SK-N-SH (cell line): Measurements from ENCODE around the gene SPATA24. TPM values are rescaled to one million over a fixed set of nuclear protein-coding genes. Genes with fewer than 3 reads are reported as not detected.

ENCODE experiments used
- CTCF ChIA-PET: fragments of 300-600, 350-600 bp; formaldehyde crosslinking; extraction: SDS; loops from one replicate; lab custom pipeline; 2021; lab: Yijun Ruan, JAX
- POLR2A ChIA-PET: fragments of 350-600 bp; sonication (Branson Sonifier 250); formaldehyde crosslinking; extraction: SDS; loops from one replicate; lab custom pipeline; 2020; ENCODE audit warnings: antibody characterized with exemption, inconsistent platforms; lab: Yijun Ruan, JAX
- DNase-seq: peaks from one replicate; pipeline ENCODE4 v3.0.0; 2012
- H2AFZ ChIP-seq: fragments of 200-600 bp; sonication (generic); 2 replicates; pipeline ENCODE4 v1.8.1; 2016; ENCODE audit warnings: antibody characterized with exemption, mild to moderate bottlenecking, low read depth
- H3F3A ChIP-seq: fragments of 200-600 bp; sonication (generic); replicated peaks from 2 replicates; pipeline ENCODE3; 2016; ENCODE audit warnings: antibody characterized with exemption, mild to moderate bottlenecking; ENCODE audit not compliant: insufficient read depth
- H3K27ac ChIP-seq, 2 experiments: fragments of 200-500 bp in 1 of 2; fragments of 200-600 bp in 1 of 2; sonication (Bioruptor generic) in 1 of 2; sonication (generic), shearing (Covaris generic) in 1 of 2; 2 replicates each; pipeline versions ENCODE4 v1.5.1 to v1.6.1; 2014 to 2016; ENCODE audit warnings: low read depth in 2 of 2, inconsistent platforms in 1 of 2, low read length in 1 of 2, mild to moderate bottlenecking in 1 of 2, mixed read lengths in 1 of 2
- H3K27me3 ChIP-seq: fragments of 200-600 bp; sonication (generic), shearing (Covaris generic); 2 replicates; pipeline ENCODE4 v1.6.1; 2016; ENCODE audit warnings: mixed run types; ENCODE audit not compliant: insufficient read depth
- H3K36me3 ChIP-seq, 2 experiments: fragments of 200-500 bp in 1 of 2; fragments of 200-600 bp in 1 of 2; sonication (Bioruptor generic) in 1 of 2; sonication (generic) in 1 of 2; replicated peaks in 1 of 2; 2 replicates each; pipeline versions ENCODE3 to v1.5.1; 2014 to 2016; ENCODE audit warnings: low read length in 1 of 2, mild to moderate bottlenecking in 1 of 2; ENCODE audit not compliant: insufficient read depth in 2 of 2, control insufficient read depth in 1 of 2
- H3K4me1 ChIP-seq, 2 experiments: fragments of 200-500 bp in 1 of 2; fragments of 200-600 bp in 1 of 2; sonication (Bioruptor generic) in 1 of 2; sonication (generic), shearing (Covaris generic) in 1 of 2; 2 replicates each; pipeline versions ENCODE4 v1.5.1 to v1.6.1; 2014 to 2016; ENCODE audit warnings: low read depth in 1 of 2, low read length in 1 of 2, mixed run types in 1 of 2; ENCODE audit not compliant: insufficient read depth in 2 of 2, control insufficient read depth in 1 of 2
- H3K4me2 ChIP-seq: fragments of 200-600 bp; sonication (generic), shearing (Covaris generic); 2 replicates; pipeline ENCODE4 v1.6.1; 2017; ENCODE audit warnings: mixed run types
- H3K4me3 ChIP-seq, 2 experiments: fragments of 200-500 bp in 1 of 2; fragments of 200-600 bp in 1 of 2; sonication (Bioruptor generic) in 1 of 2; sonication (generic), shearing (Covaris generic) in 1 of 2; 2 replicates each; pipeline versions ENCODE4 v1.5.1 to v1.8.1; 2014 to 2016; ENCODE audit warnings: low read depth in 2 of 2, inconsistent platforms in 1 of 2, low read length in 1 of 2, mild to moderate bottlenecking in 1 of 2, mixed read lengths in 1 of 2, moderate library complexity in 1 of 2
- H3K79me2 ChIP-seq: fragments of 200-600 bp; sonication (generic); 2 replicates; pipeline ENCODE4 v1.8.1; 2017; ENCODE audit warnings: mild to moderate bottlenecking; ENCODE audit not compliant: insufficient read depth
- H3K9ac ChIP-seq: fragments of 200-600 bp; sonication (generic); 2 replicates; pipeline ENCODE4 v1.6.1; 2017; ENCODE audit warnings: mixed run types
- H3K9me2 ChIP-seq: fragments of 200-600 bp; sonication (generic); 2 replicates; pipeline ENCODE4 v1.6.1; 2017; ENCODE audit warnings: mixed run types
- H3K9me3 ChIP-seq: fragments of 200-600 bp; sonication (generic); 2 replicates; pipeline ENCODE4 v1.6.1; 2017; ENCODE audit warnings: mixed run types, mild to moderate bottlenecking, moderate library complexity
- H4K20me1 ChIP-seq: fragments of 200-600 bp; sonication (generic); 2 replicates; pipeline ENCODE4 v1.6.1; 2017; ENCODE audit warnings: mild to moderate bottlenecking, mixed run types; ENCODE audit not compliant: insufficient read depth
- EP300 ChIP-seq, 2 experiments: IDR thresholded peaks; 2 replicates each; pipeline versions ENCODE4 v1.4.0 to v1.6.1; 2012; ENCODE audit warnings: borderline replicate concordance in 1 of 2, low read depth in 1 of 2, low read length in 1 of 2
- FOXJ3 ChIP-seq: sonication (generic); formaldehyde crosslinking; IDR thresholded peaks from 2 replicates; pipeline ENCODE4 v1.5.1; 2020; ENCODE audit warnings: mild to moderate bottlenecking, missing genetic modification reagents
- GABPA ChIP-seq: IDR thresholded peaks from 2 replicates; pipeline ENCODE4 v1.4.0; 2012; ENCODE audit warnings: low read depth, mild to moderate bottlenecking
- GATA2 ChIP-seq: sonication (generic); formaldehyde crosslinking; IDR thresholded peaks from 2 replicates; pipeline ENCODE4 v1.5.0; 2020; ENCODE audit warnings: mild to moderate bottlenecking, missing genetic modification reagents
- MEF2A ChIP-seq: IDR thresholded peaks from 2 replicates; pipeline ENCODE4 v1.4.0; 2012; ENCODE audit warnings: low read depth, borderline replicate concordance
- NFIC ChIP-seq: IDR thresholded peaks from 2 replicates; pipeline ENCODE4 v1.4.0; 2012; ENCODE audit warnings: borderline replicate concordance
- POLR2AphosphoS5 ChIP-seq: IDR thresholded peaks from 2 replicates; pipeline ENCODE4 v1.6.1; 2012; ENCODE audit warnings: low read depth, low read length
- TCF12 ChIP-seq: IDR thresholded peaks from 2 replicates; pipeline ENCODE4 v1.4.0; 2012
- TEAD4 ChIP-seq: IDR thresholded peaks from 2 replicates; pipeline ENCODE4 v1.4.0; 2012; ENCODE audit warnings: mild to moderate bottlenecking, borderline replicate concordance; ENCODE audit not compliant: insufficient read depth
- WGBS: methylation state at CpG from one replicate; pipeline ENCODE4 v1.1.6; 2017; ENCODE audit warnings: low lambda C conversion rate; 5-methylcytosine and 5-hydroxymethylcytosine counted together
- polyA plus RNA-seq, 3 experiments: library from polyadenylated mRNA; depleted of rRNA; stranded (reverse); fragments of >200 nt; gene quantifications; 2 replicates each; pipeline ENCODE4 v1.2.3, GENCODE V29; 2012
- TF ChIP-seq, protein P1 (sequence below): IDR thresholded peaks from 2 replicates; pipeline ENCODE4 v1.4.0; 2012; ENCODE audit warnings: low read depth

SPATA24 gene
- polyA plus RNA-seq, 1 of the 3 experiments (the other 2 are of a cell fraction): 7.6 TPM

DNA sequence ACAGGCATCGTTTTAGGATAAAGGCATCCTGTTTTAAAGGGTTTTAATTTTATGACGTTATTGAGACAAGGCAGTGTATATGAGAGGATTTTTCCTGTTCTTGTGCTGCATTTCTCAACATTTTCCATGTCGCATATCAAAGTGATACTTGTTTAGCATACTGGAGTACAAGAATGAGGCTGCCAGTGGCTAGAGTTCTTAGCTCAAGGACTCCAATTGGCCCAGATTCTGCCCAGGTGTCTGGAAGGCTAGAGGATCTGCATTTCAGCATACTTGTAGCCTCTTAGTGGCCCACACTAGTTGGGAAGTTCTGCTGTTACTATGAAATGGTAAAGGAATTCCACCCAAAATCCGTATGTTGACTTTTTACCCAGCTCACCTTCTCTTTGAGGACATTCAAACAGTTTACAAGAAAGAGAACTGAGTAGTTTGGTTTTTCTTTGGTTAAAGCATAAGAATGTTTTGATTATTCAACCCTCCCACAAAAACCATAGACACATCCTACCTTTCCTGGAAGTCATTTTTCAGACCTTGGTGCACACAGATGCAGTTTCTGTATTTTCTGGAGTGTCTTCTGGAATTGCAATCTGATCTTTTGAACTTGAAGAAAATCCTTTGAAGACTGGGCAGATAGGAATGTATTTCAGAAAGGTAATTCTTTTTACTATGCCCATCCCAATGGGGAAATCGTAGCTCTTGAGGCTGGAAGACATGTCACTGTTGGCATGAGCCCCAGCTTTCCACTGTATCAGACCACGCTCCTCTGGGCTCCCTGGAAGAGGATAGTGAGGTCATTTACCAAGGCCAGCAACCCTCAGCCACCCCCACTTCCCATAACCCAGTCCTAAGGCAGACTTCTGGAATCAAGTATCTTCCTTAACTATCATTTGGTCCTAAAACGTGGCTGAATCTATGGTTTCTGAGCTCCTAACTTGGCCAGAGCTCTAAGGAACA is 32.1 kb downstream of the SPATA24 start:
- Histone ChIP-seq H3K9me3 (no peaks in the 10 kb centered on the region), H3K79me2 (peaks cover 13% of the 10 kb centered on the region; the same call in 1 of the 2 replicates), H3K9me2 (no peaks in the 10 kb centered on the region), H3K27ac (no peak overlapping the region), H3K4me1 (peaks cover 0 to 17% of the 10 kb centered on the region in 2 experiments; a peak in 2 of 4 replicates), H3F3A (peaks cover 51% of the 10 kb centered on the region), H2AFZ (no peak overlapping the region), H3K36me3 (peaks cover 23 to 39% of the 10 kb centered on the region in 2 experiments), H3K4me2 (no peak overlapping the region), H3K27me3 (no peaks in the 10 kb centered on the region), H3K4me3 (no peak overlapping the region), H4K20me1 (peaks cover 18% of the 10 kb centered on the region), H3K9ac (no peak overlapping the region)
- WGBS: 91% methylated on average over 7 of the region's 7 CpGs
- no peak for TF ChIP-seq MEF2A
- TF ChIP-seq NFIC: no peak
- no peak for TF ChIP-seq GATA2 (CRISPR knock-in tag)
- TF ChIP-seq, protein P1, sequence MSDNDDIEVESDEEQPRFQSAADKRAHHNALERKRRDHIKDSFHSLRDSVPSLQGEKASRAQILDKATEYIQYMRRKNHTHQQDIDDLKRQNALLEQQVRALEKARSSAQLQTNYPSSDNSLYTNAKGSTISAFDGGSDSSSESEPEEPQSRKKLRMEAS: no peak
- TF ChIP-seq POLR2AphosphoS5: 0 out of 2 replicates have a peak, but pooled peaks have one; percentile 16
- TF ChIP-seq TEAD4: no peak
- no peak for TF ChIP-seq GABPA
- TF ChIP-seq EP300 (IDR thresholded peaks at IDR 0.05; ENCODE audit: borderline replicate concordance in 1 of 2, low read depth in 1 of 2, low read length in 1 of 2): no peak
- DNase-seq: no peak
- ChIA-PET CTCF (interaction anchor here (0.6 to 2.4 kb wide), 2 partner anchors 10 to 22 kb away, joined by 3 to 8 read pairs; partner anchors contain the start of gene SLC23A1), POLR2A (no interaction called here)

DNA sequence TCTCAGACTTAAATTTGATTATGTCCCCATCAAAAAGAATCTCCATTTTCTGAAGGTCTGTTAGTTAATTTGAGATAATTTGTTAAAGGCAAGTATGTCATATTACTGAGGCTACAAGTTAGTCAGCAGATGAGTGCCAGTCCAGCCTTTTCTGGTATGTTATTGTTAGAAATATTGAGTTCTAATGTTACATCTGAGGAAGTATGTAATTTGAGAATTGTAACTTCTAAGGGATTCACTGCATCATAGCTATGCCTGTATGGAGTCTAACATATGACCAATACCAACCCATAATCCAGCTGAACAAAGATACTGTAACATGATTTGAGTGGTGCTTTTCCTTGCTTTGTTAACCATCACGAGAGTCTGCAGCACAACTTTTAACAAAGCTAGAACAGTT is 34.7 kb downstream of the SPATA24 start:
- Histone ChIP-seq H3K4me2 (peak overlapping the region; percentile 34; the same call in 1 of the 2 replicates), H4K20me1 (peaks cover 14% of the 10 kb centered on the region), H3K4me1 (peaks cover 0 to 15% of the 10 kb centered on the region in 2 experiments; a peak in 2 of 4 replicates), H3K36me3 (peaks cover 39 to 58% of the 10 kb centered on the region in 2 experiments), H3K27me3 (no peaks in the 10 kb centered on the region), H3K9me2 (no peaks in the 10 kb centered on the region), H3K9ac (peak overlapping the region; percentile 4; the same call in 1 of the 2 replicates), H3K4me3 (no peak overlapping the region), H3K79me2 (peaks cover 20% of the 10 kb centered on the region), H2AFZ (no peak overlapping the region), H3K9me3 (no peaks in the 10 kb centered on the region), H3F3A (peaks cover 59% of the 10 kb centered on the region), H3K27ac (peak overlapping the region; percentile 30 to 76; a peak in 3 of 4 replicates)
- ChIA-PET POLR2A (no interaction called here), CTCF (interaction anchor here (1.1 to 2.2 kb wide), 4 partner anchors 13 to 33 kb away, joined by 3 to 6 read pairs (median 4); partner anchors contain the start of gene PAIP2)
- 79% methylated on average over 1 of the region's 1 CpG for WGBS
- DNase-seq: no peak
- no peak for TF ChIP-seq EP300 (IDR thresholded peaks at IDR 0.05; ENCODE audit: borderline replicate concordance in 1 of 2, low read depth in 1 of 2, low read length in 1 of 2)
- TF ChIP-seq FOXJ3 (CRISPR knock-in tag): no peak
- peak; percentile 41; the same call in 1 of the 2 replicates for TF ChIP-seq TCF12
